GM12878 (cell line): ENCODE results near the gene C20orf173. TPM values are rescaled to one million over a fixed set of nuclear protein-coding genes. Genes with fewer than 3 reads are reported as not detected.

Source experiments
- ATAC-seq: fragments of 200-7000 bp; cut with Tn5 transposase; 3 replicates; pipeline ENCODE4 v1.9.1; 2020; ENCODE audit warnings: mild to moderate bottlenecking, moderate library complexity
- BruUV-seq: library from RNA; stranded (reverse); fragments of 400-500 nt; replicated peaks from 2 replicates; lab custom pipeline; 2021; lab: Mats Ljungman, UMichigan
- CTCF ChIA-PET: fragments of 300-600 bp; sonication (Branson Sonifier 250); formaldehyde crosslinking; extraction: SDS; loops from one replicate; lab custom pipeline; 2021; ENCODE audit warnings: inconsistent platforms; lab: Yijun Ruan, JAX
- POLR2A ChIA-PET: fragments of 350-600 bp; formaldehyde crosslinking; extraction: SDS; loops from one replicate; lab custom pipeline; 2021; ENCODE audit warnings: inconsistent platforms; lab: Charles Lee
- RAD21 ChIA-PET: fragments of 300-600 bp; sonication (Branson Sonifier 250); formaldehyde crosslinking; loops from one replicate; lab custom pipeline; 2023; ENCODE audit warnings: antibody characterized with exemption; ENCODE audit not compliant: unreplicated experiment; lab: Charles Lee
- SMC1A ChIA-PET: fragments of 300-600 bp; sonication (Branson Sonifier 250); formaldehyde crosslinking; loops from one replicate; lab custom pipeline; 2023; ENCODE audit not compliant: unreplicated experiment, uncharacterized antibody; lab: Charles Lee
- DNase-seq: peaks from one replicate; pipeline ENCODE4 v3.0.0-alpha.2; 2011; ENCODE audit warnings: low read depth, low spot score
- FAIRE-seq: peaks from 3 replicates; lab custom pipeline; 2011; peaks lifted over from hg19 to GRCh38; lab: Jason Lieb, UNC
- H2AFZ ChIP-seq: 2 replicates; pipeline ENCODE4 v1.6.0; 2011; ENCODE audit warnings: low read depth, low read length, control low read depth; ENCODE audit not compliant: control insufficient read depth
- H3K27ac ChIP-seq: 2 replicates; pipeline ENCODE4 v1.5.1; 2011; ENCODE audit warnings: control low read depth; ENCODE audit not compliant: control insufficient read depth, insufficient read depth
- H3K27me3 ChIP-seq, 2 experiments: replicated peaks in 1 of 2; 2 replicates each; pipeline versions ENCODE4 v1.6.0 to v1.6.1; 2011; ENCODE audit warnings: low read length in 1 of 2; ENCODE audit not compliant: control insufficient read depth in 2 of 2, insufficient read depth in 2 of 2
- H3K36me3 ChIP-seq, 2 experiments: 2 replicates each; pipeline ENCODE4 v1.5.1; 2011; ENCODE audit warnings: low read length in 1 of 2; ENCODE audit not compliant: control insufficient read depth in 2 of 2, insufficient read depth in 2 of 2
- H3K4me1 ChIP-seq: 2 replicates; pipeline ENCODE4 v1.6.1; 2011; ENCODE audit warnings: mild to moderate bottlenecking, low read length, moderate library complexity, mixed read lengths; ENCODE audit not compliant: control insufficient read depth, insufficient read depth
- H3K4me2 ChIP-seq: 2 replicates; pipeline ENCODE4 v1.6.0; 2011; ENCODE audit warnings: control low read depth; ENCODE audit not compliant: control insufficient read depth, insufficient read depth
- H3K4me3 ChIP-seq: fragments of 200-600 bp; sonication (generic); 2 replicates; pipeline ENCODE4 v1.5.1; 2016
- H3K79me2 ChIP-seq: 2 replicates; pipeline ENCODE4 v1.6.0; 2011; ENCODE audit warnings: low read length; ENCODE audit not compliant: control insufficient read depth, insufficient read depth
- H3K9ac ChIP-seq: 2 replicates; pipeline ENCODE4 v1.8.0; 2011; ENCODE audit warnings: low read length, control low read depth, mixed read lengths; ENCODE audit not compliant: control insufficient read depth, insufficient read depth
- H3K9me3 ChIP-seq: replicated peaks from 3 replicates; pipeline ENCODE4 v1.5.1; 2011; ENCODE audit warnings: mild to moderate bottlenecking, low read length; ENCODE audit not compliant: control insufficient read depth, insufficient read depth
- H4K20me1 ChIP-seq: 2 replicates; pipeline ENCODE4 v1.6.0; 2011; ENCODE audit not compliant: control insufficient read depth, insufficient read depth
- CHD4 ChIP-seq: fragments of 200-600 bp; sonication (generic); IDR thresholded peaks from 2 replicates; pipeline ENCODE4 v1.6.1; 2016; ENCODE audit warnings: mild to moderate bottlenecking
- CUX1 ChIP-seq: IDR thresholded peaks from 2 replicates; pipeline ENCODE4 v1.6.1; 2012; ENCODE audit warnings: improper control_type of control experiment, low read depth, low read length; ENCODE audit not compliant: insufficient replicate concordance
- RAD21 ChIP-seq: IDR thresholded peaks from 2 replicates; pipeline ENCODE4 v1.6.1; 2011; ENCODE audit warnings: mild to moderate bottlenecking, low read depth, low read length, moderate library complexity; ENCODE audit not compliant: insufficient read depth
- SMC3 ChIP-seq: IDR thresholded peaks from 2 replicates; pipeline ENCODE4 v1.6.1; 2011; ENCODE audit warnings: low read length, improper control_type of control experiment, borderline replicate concordance
- TARDBP ChIP-seq: IDR thresholded peaks from 2 replicates; pipeline ENCODE4 v1.6.1; 2016; ENCODE audit warnings: borderline replicate concordance
- WGBS: methylation state at CpG from one replicate; pipeline ENCODE4 v1.1.6; 2016; ENCODE audit warnings: low lambda C conversion rate; ENCODE audit not compliant: insufficient replicate concordance, insufficient coverage; ENCODE audit errors: missing lambda C conversion rate; 5-methylcytosine and 5-hydroxymethylcytosine counted together
- in situ Hi-C: fragments of 300-500 bp; cut with MboI; formaldehyde crosslinking; loops from 9 replicates; pipeline ENCODE4 v1.14.3; 2018; ENCODE audit warnings: mixed read lengths
- intact Hi-C: fragments of 100-400 bp; cut with micrococcal nuclease; formaldehyde crosslinking; loops from one replicate; pipeline ENCODE4 v1.14.2; 2022; ENCODE audit not compliant: unreplicated experiment
- polyA plus RNA-seq, 11 experiments: library from polyadenylated mRNA; depleted of rRNA in 4 of 11; unstranded in 6 of 11; stranded (reverse) in 5 of 11; fragments of >200 nt; fragmentation: Nextera tagmentation in 4 of 11; fragmentation: Illumina TruSeq in 1 of 11; extraction: Ambion mirVana in 4 of 11; extraction: Trizol in 1 of 11; gene quantifications; 1 replicate in 1 of 11; 2 replicates in 10 of 11; pipeline versions ENCODE4 v1.2.1 to v1.2.3, GENCODE V29; 2011 to 2016; ENCODE audit warnings: inconsistent platforms in 2 of 11, missing spikeins in 2 of 11, low read depth in 1 of 11
- total RNA-seq, 4 experiments: library from RNA; depleted of rRNA in 3 of 4; stranded (reverse); fragments of >200 nt in 3 of 4; fragmentation: Illumina TruSeq in 1 of 4; extraction: Trizol in 1 of 4; gene quantifications; 2 replicates each; pipeline versions ENCODE4 v1.2.1 to v1.2.3, GENCODE V29; 2013 to 2021
- TF ChIP-seq, protein P1 (sequence below), 3 experiments: IDR thresholded peaks in 2 of 3; conservative IDR thresholded peaks in 1 of 3; 2 replicates each; pipeline ENCODE4 v1.5.1; 2011; ENCODE audit warnings: low read depth in 3 of 3, low read length in 3 of 3, mild to moderate bottlenecking in 3 of 3, control low read depth in 2 of 3, moderate library complexity in 2 of 3, inconsistent platforms in 1 of 3, mixed read lengths in 1 of 3; ENCODE audit not compliant: control insufficient read depth in 2 of 3, insufficient read depth in 1 of 3; ENCODE audit errors: extremely low read depth in 1 of 3

Gene C20orf173
- total and polyA plus RNA-seq, 10 of the 15 experiments (the other 5 are each of a cell fraction or from before 2014, with no cell fraction given) = not detected

DNA sequence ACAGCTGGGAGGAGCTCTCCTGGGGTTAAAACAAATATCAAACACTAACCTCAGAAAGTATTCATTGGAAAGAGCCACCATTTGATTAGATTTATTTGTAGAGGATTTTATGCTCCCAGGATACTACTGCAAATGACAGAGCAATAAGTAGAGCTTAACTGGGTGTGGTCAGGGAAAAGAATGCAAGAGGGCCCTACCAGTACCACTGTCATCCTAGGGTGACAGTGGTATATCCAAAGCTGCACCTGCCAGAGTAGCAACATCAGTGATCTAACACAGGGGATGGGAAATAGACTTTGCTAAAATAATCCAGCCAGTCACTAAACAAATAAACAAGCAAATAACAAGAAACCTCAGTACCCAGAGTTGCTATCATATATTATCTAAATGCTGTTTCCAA, 42.1 kb upstream of the C20orf173 start (continued):
- TF ChIP-seq CHD4 (no peak), TARDBP (no peak)

GRCh38 chr20:35568645-35569044, 39.2 kb upstream of the C20orf173 start:
- intact Hi-C loops (no loop called here), in situ Hi-C loops (no loop called here)
- Histone ChIP-seq H3K27me3 (no peaks in the 10 kb centered on the region), H4K20me1 (no peaks in the 10 kb centered on the region), H3K36me3 (no peaks in the 10 kb centered on the region), H3K4me1 (no peaks in the 10 kb centered on the region), H3K27ac (no peak overlapping the region), H2AFZ (no peak overlapping the region), H3K9me3 (peaks cover 2% of the 10 kb centered on the region; the same call in 1 of the 3 replicates), H3K9ac (no peak overlapping the region), H3K4me3 (no peak overlapping the region), H3K79me2 (no peaks in the 10 kb centered on the region), H3K4me2 (no peak overlapping the region)
- ChIA-PET SMC1A (no interaction called here), RAD21 (interaction anchor here (0.8 to 1.0 kb wide), 2 partner anchors 51 to 316 kb away, joined by 4 read pairs; no protein-coding TSS in a partner anchor), POLR2A (interaction anchor here (0.6 kb wide), 1 partner anchor 1158 kb away, joined by 6 read pairs; no protein-coding TSS in a partner anchor), CTCF (interaction anchor here (0.6 kb wide), 1 partner anchor 167 kb away, joined by 3 read pairs; no protein-coding TSS in a partner anchor)
- TF ChIP-seq, protein P1, sequence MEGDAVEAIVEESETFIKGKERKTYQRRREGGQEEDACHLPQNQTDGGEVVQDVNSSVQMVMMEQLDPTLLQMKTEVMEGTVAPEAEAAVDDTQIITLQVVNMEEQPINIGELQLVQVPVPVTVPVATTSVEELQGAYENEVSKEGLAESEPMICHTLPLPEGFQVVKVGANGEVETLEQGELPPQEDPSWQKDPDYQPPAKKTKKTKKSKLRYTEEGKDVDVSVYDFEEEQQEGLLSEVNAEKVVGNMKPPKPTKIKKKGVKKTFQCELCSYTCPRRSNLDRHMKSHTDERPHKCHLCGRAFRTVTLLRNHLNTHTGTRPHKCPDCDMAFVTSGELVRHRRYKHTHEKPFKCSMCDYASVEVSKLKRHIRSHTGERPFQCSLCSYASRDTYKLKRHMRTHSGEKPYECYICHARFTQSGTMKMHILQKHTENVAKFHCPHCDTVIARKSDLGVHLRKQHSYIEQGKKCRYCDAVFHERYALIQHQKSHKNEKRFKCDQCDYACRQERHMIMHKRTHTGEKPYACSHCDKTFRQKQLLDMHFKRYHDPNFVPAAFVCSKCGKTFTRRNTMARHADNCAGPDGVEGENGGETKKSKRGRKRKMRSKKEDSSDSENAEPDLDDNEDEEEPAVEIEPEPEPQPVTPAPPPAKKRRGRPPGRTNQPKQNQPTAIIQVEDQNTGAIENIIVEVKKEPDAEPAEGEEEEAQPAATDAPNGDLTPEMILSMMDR (IDR thresholded peaks at IDR 0.05 in 2 of 3, conservative IDR thresholded peaks at IDR 0.05 in 1 of 3; ENCODE audit: control insufficient read depth in 2 of 3, extremely low read depth in 1 of 3, insufficient read depth in 1 of 3, low read depth in 3 of 3, low read length in 3 of 3) = peak; percentile 29 to 42 (median 37); a peak in 5 of 6 replicates
- TF ChIP-seq SMC3 (peak; percentile 31; the same call in 1 of the 2 replicates), RAD21 (peak; percentile 45; the same call in 1 of the 2 replicates), CUX1 (no peak)
- BruUV-seq = no TSS peak
- DNase-seq (no peak), ATAC-seq (peak; percentile 63), FAIRE-seq (no peak)
- WGBS = 0% methylated on average over 2 of the region's 2 CpGs
